Measurements from ENCODE around the gene OR2AE1. TPM values are rescaled to one million over a fixed set of nuclear protein-coding genes. Genes with fewer than 3 reads are reported as not detected.

The OR2AE1 gene, protein sequence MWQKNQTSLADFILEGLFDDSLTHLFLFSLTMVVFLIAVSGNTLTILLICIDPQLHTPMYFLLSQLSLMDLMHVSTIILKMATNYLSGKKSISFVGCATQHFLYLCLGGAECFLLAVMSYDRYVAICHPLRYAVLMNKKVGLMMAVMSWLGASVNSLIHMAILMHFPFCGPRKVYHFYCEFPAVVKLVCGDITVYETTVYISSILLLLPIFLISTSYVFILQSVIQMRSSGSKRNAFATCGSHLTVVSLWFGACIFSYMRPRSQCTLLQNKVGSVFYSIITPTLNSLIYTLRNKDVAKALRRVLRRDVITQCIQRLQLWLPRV
- polyA plus RNA-seq (ENCODE audit: low read depth in 6 of 6), result not detected

GRCh38 chr7:99876933-99877332, at the start of gene OR2AE1:
OR2AE1 (minus strand) TSS chr7:99877033; CDS start chr7:99877033, 0 bp downstream.
- Mint-ChIP-seq H3K27ac (no peak within 1 kb of the TSS), H3K36me3 (peaks cover 0 to 12% of the 10 kb centered on the region in 2 donors), H3K4me3 (no peak within 1 kb of the TSS), H3K9me3 (peaks cover 0 to 3% (median 0%) of the 10 kb centered on the region in 7 donors), H3K27me3 (no peaks in the 10 kb centered on the region), H3K4me1 (peaks cover 0 to 4% (median 0%) of the 10 kb centered on the region in 3 donors)
- ATAC-seq (ENCODE audit: low read depth in 2 of 2) (no peak), DNase-seq (no peak)

- H3K4me3 Mint-ChIP-seq, result no peak overlapping the region
- peaks cover 0 to 2% (median 0%) of the 10 kb centered on the region in 7 donors for H3K9me3 Mint-ChIP-seq
- ATAC-seq (ENCODE audit: low read depth in 2 of 2) (no peak), DNase-seq (no peak)
- peaks cover 0 to 10% of the 10 kb centered on the region in 2 donors for H3K36me3 Mint-ChIP-seq
- peaks cover 51 to 63% (median 57%) of the 10 kb centered on the region in 3 donors for H3K27me3 Mint-ChIP-seq
- H3K27ac Mint-ChIP-seq, result no peak overlapping the region
- peaks cover 0 to 15% (median 5%) of the 10 kb centered on the region in 3 donors for H3K4me1 Mint-ChIP-seq
Observed at GRCh38 chr7:99926321-99926720, 49.5 kb upstream of the OR2AE1 start.

GRCh38 chr7:99923200-99923599, 46.4 kb upstream of the OR2AE1 start:
- Mint-ChIP-seq H3K9me3 (peaks cover 0 to 3% (median 0%) of the 10 kb centered on the region in 7 donors), H3K27ac (no peak overlapping the region), H3K36me3 (peaks cover 0 to 18% of the 10 kb centered on the region in 2 donors), H3K4me3 (no peak overlapping the region), H3K4me1 (peaks cover 10 to 16% (median 12%) of the 10 kb centered on the region in 3 donors), H3K27me3 (peaks cover 26 to 36% (median 30%) of the 10 kb centered on the region in 3 donors)
- no peak for ATAC-seq (ENCODE audit: low read depth in 2 of 2)
- no peak for DNase-seq

DNA sequence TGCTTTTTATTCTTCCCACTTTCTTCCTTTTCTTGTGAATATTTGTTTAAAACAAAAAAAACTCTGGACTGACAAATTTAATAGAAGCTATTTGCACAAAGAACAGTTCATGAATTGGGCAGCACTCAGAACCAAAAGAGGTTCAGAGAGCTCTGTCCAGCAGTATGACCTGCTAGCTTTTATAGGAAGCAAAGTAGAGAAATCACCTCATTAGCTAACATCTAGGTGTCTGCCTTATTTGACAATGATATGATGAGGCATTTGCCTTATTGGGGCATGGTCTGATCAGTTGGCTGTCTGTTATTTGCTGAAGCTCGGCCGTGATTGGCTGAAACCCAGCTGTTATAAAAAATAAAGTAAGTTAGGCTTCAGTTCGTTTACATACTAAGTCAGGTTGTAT, 43.3 kb upstream of the OR2AE1 start:
- Mint-ChIP-seq H3K36me3 (peaks cover 0 to 30% of the 10 kb centered on the region in 2 donors), H3K4me3 (peak overlapping the region; percentile 94 to 99 (median 96)), H3K4me1 (peaks cover 32 to 45% (median 41%) of the 10 kb centered on the region in 3 donors), H3K9me3 (peaks cover 0 to 3% (median 0%) of the 10 kb centered on the region in 7 donors), H3K27ac (peak overlapping the region in 2 of 6 donors; percentile 96 to 99), H3K27me3 (peaks cover 7 to 11% (median 9%) of the 10 kb centered on the region in 3 donors)
- ATAC-seq (ENCODE audit: low read depth in 2 of 2), result no peak
- DNase-seq, result no peak

- H3K4me3 Mint-ChIP-seq, result peak overlapping the region; percentile 94 to 99 (median 96)
Observed at GRCh38 chr7:99919814-99920112, 42.9 kb upstream of the OR2AE1 start.

DNA sequence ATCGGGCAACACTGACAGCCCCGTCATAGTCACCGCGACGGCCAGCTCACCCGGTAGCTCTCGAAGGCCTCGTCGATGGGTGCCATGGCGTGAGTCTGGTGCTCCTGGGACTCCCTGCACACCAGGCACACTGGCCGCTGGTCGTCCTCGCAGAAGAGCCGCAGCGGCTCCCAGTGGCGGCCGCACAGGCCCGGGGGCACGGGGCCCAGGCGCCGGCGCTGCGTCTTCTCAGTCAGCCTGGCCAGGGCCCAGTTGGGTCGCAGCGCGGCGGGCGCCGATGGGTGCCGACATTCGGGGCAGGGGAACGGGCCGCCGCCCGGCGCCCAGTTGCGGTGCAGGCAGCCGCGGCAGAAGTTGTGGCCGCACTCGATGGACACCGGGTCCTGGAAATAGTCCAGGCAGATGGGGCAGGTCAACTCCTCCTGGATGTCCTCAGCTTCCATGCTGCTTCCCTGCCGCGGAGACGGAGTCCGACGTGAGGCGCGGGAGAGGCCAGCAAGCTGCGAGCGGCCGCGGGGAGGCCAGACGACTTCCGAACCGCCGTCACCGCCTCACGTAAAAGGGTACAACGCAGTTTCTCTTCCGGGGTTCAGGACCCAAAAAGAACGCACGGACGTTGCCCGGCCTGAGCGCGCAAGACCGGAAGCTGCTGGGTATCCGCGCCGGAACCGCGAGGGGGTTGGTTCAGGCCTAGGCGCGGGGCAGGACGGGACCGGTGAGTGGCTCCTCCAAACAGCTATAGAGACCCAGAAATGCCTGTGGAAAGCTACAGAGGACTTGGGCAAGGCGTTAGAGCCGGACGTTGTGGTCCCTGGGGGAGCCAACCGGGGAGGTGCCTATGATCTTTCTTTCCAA, 42.4 kb upstream of the OR2AE1 start, which contains the start of gene TRIM4:
Gene TRIM4, minus strand, starts transcription at position 572 of the 855 bp plus-strand sequence. Its CDS starts 129 bp downstream, at position 443.
- DNase-seq, result peak; percentile 90
- peaks cover 0 to 30% of the 10 kb centered on the region in 2 donors for H3K36me3 Mint-ChIP-seq
- H3K4me3 Mint-ChIP-seq, result peak within 1 kb of the TSS; percentile 94 to 99 (median 96)
- H3K9me3 Mint-ChIP-seq, result peaks cover 0 to 3% (median 0%) of the 10 kb centered on the region in 7 donors
- ATAC-seq (ENCODE audit: low read depth in 2 of 2), result peak; percentile 98
- H3K27ac Mint-ChIP-seq, result peak within 1 kb of the TSS; percentile 90 to 99 (median 95)
- peaks cover 40 to 55% (median 51%) of the 10 kb centered on the region in 3 donors for H3K4me1 Mint-ChIP-seq
- H3K27me3 Mint-ChIP-seq, result peaks cover 0 to 6% (median 4%) of the 10 kb centered on the region in 3 donors

More at GRCh38 chr7:99919814-99920112, 42.9 kb upstream of the OR2AE1 start:
- H3K36me3 Mint-ChIP-seq, result peaks cover 0 to 30% of the 10 kb centered on the region in 2 donors
- ATAC-seq (ENCODE audit: low read depth in 2 of 2), result no peak
- peaks cover 0 to 3% (median 0%) of the 10 kb centered on the region in 7 donors for H3K9me3 Mint-ChIP-seq
- peaks cover 3 to 8% (median 7%) of the 10 kb centered on the region in 3 donors for H3K27me3 Mint-ChIP-seq
- peak overlapping the region; percentile 90 to 99 (median 95) for H3K27ac Mint-ChIP-seq
- peaks cover 35 to 49% (median 45%) of the 10 kb centered on the region in 3 donors for H3K4me1 Mint-ChIP-seq
- DNase-seq, result no peak

DNA sequence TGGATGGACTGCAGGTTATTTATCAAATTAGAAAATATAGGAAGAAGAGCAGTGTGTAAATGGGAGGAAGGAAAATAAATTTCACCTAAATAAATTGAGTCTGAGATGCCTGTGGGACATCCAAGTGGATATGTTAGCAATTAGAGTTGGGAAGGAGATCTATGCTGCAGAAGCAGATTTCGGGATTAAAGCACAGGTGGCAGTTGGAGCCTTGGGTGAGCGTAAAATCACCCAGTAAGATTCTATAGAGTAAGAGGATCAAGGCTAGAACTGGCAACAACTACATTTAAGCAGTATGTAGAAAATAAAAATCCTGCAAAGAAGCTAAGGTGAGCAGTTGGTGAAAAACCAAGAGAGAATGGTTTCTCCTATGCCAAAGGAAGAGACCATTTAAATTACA, 34.1 kb upstream of the OR2AE1 start:
- peaks cover 15 to 25% of the 10 kb centered on the region in 2 donors for H3K36me3 Mint-ChIP-seq
- no peaks in the 10 kb centered on the region for H3K9me3 Mint-ChIP-seq
- ATAC-seq (ENCODE audit: low read depth in 2 of 2) (no peak), DNase-seq (no peak)
- no peak overlapping the region for H3K27ac Mint-ChIP-seq
- no peaks in the 10 kb centered on the region for H3K27me3 Mint-ChIP-seq
- H3K4me3 Mint-ChIP-seq, result no peak overlapping the region
- H3K4me1 Mint-ChIP-seq, result peaks cover 33 to 50% (median 35%) of the 10 kb centered on the region in 3 donors

DNA sequence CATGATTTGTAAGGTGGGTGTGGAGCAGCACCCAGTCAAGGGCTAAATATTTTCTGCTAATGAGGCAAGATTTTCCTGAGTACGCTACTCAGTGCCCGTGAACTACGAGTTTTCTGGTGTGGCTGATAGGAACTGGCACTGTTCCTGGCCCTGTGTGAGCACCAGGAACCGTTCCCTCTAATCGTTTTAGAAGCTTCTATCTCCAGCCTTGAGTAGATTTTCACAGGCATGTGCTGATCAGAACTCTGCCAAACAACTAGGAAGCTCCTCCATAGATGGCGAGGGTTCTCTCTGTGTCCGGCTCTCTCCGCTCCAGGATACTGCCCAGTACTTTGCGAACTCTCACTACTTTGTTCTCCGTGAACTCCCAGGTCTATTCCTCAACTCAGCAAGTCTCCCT, 24.7 kb upstream of the OR2AE1 start:
- peaks cover 0 to 4% (median 0%) of the 10 kb centered on the region in 7 donors for H3K9me3 Mint-ChIP-seq
- no peak for DNase-seq
- no peaks in the 10 kb centered on the region for H3K27me3 Mint-ChIP-seq
- peaks cover 31 to 43% of the 10 kb centered on the region in 2 donors for H3K36me3 Mint-ChIP-seq
- H3K4me3 Mint-ChIP-seq, result no peak overlapping the region
- peaks cover 6 to 13% (median 10%) of the 10 kb centered on the region in 3 donors for H3K4me1 Mint-ChIP-seq
- H3K27ac Mint-ChIP-seq, result no peak overlapping the region
- ATAC-seq (ENCODE audit: low read depth in 2 of 2), result no peak

GRCh38 chr7:99899830-99900519, 23.1 kb upstream of the OR2AE1 start:
- DNase-seq (no peak), ATAC-seq (ENCODE audit: low read depth in 2 of 2) (no peak)
- Mint-ChIP-seq H3K27me3 (no peaks in the 10 kb centered on the region), H3K4me3 (no peak overlapping the region), H3K27ac (no peak overlapping the region), H3K9me3 (peaks cover 0 to 4% (median 0%) of the 10 kb centered on the region in 7 donors), H3K4me1 (peaks cover 6 to 13% (median 10%) of the 10 kb centered on the region in 3 donors), H3K36me3 (peaks cover 25 to 41% of the 10 kb centered on the region in 2 donors)

DNA sequence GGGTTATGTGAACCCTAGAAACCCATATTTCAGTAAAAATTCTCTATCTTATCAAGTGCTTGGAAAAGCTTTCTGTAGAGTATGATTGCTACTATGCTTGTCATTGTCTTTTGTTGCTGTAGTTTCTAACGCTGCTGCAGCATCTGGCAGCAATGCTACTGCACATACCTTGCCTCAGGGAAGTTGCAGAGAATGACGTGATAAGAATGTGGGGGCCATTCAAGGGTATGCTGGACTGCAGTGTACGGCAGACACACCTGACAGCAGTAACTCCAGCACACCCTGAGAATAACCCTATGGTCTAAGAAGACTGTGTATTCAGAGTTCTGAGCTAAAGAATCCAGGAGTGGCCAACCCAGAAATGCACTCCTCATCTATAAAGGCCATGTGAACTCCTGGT, 22.0 kb upstream of the OR2AE1 start:
- Mint-ChIP-seq H3K27me3 (no peaks in the 10 kb centered on the region), H3K4me1 (peaks cover 6 to 13% (median 10%) of the 10 kb centered on the region in 3 donors), H3K36me3 (peaks cover 25 to 39% of the 10 kb centered on the region in 2 donors), H3K9me3 (peaks cover 0 to 4% (median 0%) of the 10 kb centered on the region in 7 donors), H3K4me3 (no peak overlapping the region), H3K27ac (no peak overlapping the region)
- no peak for ATAC-seq (ENCODE audit: low read depth in 2 of 2)
- DNase-seq, result no peak

DNA sequence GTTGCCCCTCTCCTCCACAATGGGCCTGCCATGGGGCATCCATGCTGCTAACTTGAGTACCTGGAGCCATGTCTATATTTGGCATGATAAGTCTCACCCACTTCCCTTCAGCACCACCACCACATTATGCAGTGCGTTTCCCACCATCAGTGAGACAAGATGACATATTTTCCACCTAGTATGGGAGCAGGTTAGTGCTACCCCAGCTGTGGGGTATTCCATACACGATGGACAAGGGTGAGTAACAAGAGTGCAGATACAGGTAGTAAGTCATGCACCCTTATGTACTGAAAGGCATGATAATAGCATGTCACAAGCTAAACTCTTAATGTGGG, 21.2 kb upstream of the OR2AE1 start:
- Mint-ChIP-seq H3K27ac (peak overlapping the region in 1 of 6 donors; percentile 63), H3K27me3 (no peaks in the 10 kb centered on the region), H3K4me1 (peaks cover 10 to 13% (median 11%) of the 10 kb centered on the region in 3 donors), H3K9me3 (peaks cover 0 to 4% (median 0%) of the 10 kb centered on the region in 7 donors), H3K36me3 (peaks cover 27 to 31% of the 10 kb centered on the region in 2 donors), H3K4me3 (no peak overlapping the region)
- no peak for DNase-seq
- no peak for ATAC-seq (ENCODE audit: low read depth in 2 of 2)

DNA sequence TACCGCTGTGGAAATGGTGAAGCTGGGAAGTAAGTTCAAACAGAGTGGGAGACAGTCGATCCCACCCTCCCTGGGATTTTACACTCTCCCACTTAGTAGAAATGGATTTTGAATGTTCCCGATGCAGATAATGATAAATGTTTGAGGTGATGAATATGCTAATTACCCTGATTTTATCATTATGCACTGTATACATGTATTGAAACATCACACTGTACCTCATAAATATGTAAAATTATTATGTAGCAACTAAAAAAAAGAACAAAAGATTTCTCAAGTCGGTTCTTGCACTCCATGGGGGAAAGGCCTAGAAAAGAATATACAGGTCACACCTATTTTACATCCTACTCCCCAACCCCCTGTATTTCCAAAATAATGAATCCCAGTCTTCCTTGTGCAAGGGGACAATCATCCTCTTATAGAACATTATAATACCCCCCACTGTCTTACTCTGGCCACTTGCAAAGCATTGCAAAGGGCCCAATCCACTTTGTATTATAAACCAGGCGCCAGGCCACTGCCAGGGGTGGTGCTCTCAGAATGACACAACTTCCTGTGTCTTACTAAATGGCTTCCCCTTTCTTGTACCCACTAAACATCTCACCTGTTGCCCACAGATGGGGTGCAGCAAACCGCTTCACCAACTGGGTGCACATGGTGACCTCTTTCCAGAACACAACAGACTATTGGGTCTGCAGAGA, 20.6 kb upstream of the OR2AE1 start:
- DNase-seq (no peak), ATAC-seq (ENCODE audit: low read depth in 2 of 2) (no peak)
- Mint-ChIP-seq H3K36me3 (peaks cover 26 to 28% of the 10 kb centered on the region in 2 donors), H3K27ac (peak overlapping the region in 1 of 6 donors; percentile 63), H3K4me1 (peaks cover 9 to 11% (median 10%) of the 10 kb centered on the region in 3 donors), H3K27me3 (no peaks in the 10 kb centered on the region), H3K4me3 (no peak overlapping the region), H3K9me3 (peaks cover 0 to 4% (median 0%) of the 10 kb centered on the region in 7 donors)

All from naive B cell (primary cell).